GM21526 (cell line): ENCODE results near the gene UTRN.

ENCODE experiments used
- ATAC-seq: cut with Tn5 transposase; IDR thresholded peaks from one replicate; pipeline ENCODE4 v1.9.1; 2021; ENCODE audit warnings: moderate library complexity; ENCODE audit not compliant: unreplicated experiment, low FRiP score

UTRN gene

DNA sequence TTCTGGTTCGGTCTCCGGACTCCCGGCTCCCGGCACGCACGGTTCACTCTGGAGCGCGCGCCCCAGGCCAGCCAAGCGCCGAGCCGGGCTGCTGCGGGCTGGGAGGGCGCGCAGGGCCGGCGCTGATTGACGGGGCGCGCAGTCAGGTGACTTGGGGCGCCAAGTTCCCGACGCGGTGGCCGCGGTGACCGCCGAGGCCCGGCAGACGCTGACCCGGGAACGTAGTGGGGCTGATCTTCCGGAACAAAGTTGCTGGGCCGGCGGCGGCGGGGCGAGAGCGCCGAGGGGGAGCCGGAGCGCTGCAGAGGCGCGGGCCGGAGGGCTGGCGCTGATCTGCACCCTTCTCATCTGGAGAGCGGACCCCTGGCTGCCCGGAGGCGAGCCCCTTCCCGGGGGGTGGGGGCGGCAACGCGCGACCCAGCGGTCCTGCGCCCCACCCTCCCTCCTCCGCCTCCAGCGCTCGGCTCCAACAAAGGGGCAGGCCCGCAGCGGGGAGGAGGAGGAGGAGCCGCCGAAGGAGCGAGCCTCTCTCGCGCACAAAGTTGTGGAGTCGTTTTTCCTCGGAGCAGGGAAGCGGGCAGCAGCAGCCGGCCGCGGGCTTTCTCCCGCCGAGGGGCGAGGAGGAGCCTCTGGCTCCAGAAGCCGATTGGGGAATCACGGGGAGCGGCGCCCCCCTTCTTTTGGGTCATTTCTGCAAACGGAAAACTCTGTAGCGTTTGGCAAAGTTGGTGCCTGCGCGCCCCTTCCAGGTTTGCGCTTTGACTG is at the start of gene UTRN:
TSS of gene UTRN (plus strand) at position 553 of the 765 bp plus-strand sequence. CDS start 6,494 bp downstream, outside the sequence.
- ATAC-seq: peak; percentile 68

DNA sequence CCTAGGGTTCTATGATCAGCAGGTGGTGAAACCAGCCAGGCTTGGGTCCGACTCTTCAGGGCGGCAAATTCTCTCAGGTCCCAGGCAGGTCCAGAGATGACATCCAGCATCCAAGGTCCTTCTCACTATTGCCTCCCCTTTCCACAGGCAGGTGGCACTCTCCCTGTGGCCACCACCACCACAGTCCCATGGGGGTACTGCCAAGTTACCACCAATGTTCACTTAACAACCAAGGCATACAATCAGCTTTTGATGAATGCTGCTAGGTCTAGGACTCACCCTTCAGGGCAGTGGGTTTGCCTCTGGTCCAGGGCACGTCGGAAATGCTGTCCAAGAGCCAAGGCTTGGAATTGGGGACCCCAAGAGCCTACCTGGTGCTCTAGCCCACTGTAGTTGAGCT is 40.4 kb upstream of the UTRN start:
- no peak for ATAC-seq

DNA sequence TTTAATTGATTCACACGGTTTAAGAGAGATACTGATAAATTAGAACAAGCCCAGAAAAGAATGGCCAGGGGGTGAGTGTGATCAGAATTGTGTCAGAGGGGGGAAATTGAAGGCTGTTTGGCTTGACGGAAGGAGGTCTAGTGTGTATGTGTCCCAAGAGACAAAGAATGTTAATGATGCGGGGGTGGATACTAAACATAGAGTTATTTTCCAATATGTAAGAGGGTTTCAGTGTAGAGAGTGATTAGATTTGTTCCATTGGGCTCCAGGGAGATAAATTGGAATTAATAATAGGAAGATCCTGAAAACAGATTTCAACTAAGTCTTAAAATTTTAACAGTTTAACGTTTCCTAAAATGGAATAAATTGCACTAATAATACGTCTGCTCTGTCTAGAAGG is 38.1 kb upstream of the UTRN start:
- no peak for ATAC-seq

DNA sequence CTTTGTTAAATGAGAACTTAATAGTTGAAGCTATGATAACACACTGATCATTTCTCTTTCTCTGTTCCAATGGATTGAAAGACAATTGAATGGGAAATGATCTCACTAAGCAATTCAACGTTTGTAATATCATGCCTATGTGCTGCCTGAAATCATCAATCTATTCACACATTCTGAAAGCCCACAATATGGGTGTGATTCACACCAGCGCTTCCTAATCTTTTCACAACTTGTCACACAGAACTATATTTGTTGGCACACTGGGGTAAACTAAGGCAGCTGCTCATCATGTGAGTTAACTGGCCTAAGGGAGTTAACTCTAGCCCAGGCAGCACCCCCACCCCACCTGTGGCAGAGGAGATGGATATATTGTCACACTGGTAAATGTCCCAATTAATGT is 37.1 kb upstream of the UTRN start:
- no peak for ATAC-seq

DNA sequence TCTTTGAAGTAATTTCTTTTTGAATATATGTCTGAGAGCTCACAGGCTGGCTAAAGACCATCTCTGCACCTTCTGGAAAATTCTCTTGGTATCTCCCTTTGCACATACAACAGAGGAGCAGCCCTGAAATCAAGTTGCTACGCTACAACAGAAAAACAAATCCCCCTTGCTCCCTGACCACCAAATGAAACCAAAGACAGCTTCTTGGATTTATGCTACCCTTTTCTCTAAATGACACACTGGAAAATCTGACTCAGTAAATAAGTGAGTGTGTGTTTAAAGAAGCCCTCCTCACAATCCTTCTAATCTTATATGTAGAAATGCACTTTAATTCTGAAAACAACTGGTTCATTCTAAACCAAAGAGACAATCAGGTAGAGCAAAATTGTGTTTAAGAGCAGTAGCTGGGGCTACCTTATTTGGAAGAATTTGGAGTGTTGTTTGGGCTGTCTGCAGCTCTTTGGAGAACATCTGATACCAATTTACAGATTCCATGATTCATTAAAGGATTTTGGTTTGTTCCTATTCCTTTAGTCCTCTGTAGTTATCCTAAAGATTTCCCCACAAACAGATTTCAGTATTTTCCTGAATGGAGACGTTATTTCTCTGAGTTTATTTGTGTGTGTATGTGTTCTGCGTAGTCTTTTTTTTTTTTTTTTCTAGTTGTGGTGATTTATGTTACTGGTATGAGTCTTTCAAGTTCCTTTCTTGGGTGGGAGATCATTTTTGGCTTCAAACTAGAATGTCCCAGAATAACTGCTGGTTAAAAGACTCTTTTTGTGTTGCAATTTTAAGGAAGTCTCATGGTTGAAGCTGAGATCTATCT is 36.4 kb upstream of the UTRN start:
- no peak for ATAC-seq

DNA sequence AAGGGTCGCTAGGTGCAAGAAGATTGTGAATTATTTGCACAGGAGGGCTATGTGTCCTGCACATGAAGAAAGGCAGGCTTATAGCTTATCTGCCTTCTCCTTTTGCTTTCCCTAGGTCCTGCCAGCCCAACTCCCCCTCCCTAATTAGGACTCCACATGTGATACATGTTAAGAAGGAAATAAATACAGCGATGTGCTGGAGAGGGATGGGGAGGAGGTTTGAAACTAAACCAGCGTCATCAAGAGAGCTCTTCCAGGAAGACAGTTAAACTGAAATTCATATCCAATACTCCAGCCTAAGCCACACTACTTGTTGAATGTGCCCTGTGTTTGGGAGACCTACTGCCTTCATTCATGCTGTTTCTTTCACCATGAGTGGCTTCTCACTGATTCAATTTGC is 34.9 kb upstream of the UTRN start:
- no peak for ATAC-seq

DNA sequence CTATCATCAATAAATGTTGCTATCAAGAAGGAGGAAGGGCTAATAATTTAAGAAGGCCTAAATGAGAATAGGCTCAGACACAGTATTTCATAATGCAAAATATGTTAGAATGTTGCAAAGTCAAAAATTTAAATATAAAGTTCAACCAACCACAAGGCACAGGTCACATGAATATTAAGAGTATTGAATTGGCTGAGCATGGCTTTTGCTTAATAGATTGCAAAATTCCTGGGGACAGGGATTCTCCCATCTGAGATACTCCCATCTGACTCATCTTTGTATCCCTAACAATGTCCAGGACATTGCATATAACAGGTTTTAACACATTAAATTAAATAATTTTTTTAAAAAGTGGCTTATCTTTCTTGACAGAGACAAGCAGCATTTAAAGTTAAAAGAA is 32.9 kb upstream of the UTRN start:
- ATAC-seq: no peak

DNA sequence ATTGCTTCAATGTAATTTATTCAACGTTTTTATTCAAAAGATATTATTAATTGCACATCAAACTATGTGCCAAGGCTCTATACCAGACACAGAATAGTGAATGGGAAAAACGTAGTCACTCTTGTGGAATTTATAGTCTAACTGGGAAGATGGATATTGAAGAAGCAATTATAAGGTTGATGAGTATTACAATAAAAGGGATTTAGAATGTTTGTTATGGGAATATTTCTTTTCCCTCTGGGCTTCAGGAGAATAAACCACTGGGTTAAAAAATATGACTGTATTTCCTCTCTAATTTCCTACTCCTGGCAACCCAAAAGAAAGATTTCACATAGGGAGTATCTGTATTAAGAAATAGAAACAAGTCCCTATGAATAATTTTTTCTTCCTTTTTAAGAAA is 25.1 kb upstream of the UTRN start:
- no peak for ATAC-seq

DNA sequence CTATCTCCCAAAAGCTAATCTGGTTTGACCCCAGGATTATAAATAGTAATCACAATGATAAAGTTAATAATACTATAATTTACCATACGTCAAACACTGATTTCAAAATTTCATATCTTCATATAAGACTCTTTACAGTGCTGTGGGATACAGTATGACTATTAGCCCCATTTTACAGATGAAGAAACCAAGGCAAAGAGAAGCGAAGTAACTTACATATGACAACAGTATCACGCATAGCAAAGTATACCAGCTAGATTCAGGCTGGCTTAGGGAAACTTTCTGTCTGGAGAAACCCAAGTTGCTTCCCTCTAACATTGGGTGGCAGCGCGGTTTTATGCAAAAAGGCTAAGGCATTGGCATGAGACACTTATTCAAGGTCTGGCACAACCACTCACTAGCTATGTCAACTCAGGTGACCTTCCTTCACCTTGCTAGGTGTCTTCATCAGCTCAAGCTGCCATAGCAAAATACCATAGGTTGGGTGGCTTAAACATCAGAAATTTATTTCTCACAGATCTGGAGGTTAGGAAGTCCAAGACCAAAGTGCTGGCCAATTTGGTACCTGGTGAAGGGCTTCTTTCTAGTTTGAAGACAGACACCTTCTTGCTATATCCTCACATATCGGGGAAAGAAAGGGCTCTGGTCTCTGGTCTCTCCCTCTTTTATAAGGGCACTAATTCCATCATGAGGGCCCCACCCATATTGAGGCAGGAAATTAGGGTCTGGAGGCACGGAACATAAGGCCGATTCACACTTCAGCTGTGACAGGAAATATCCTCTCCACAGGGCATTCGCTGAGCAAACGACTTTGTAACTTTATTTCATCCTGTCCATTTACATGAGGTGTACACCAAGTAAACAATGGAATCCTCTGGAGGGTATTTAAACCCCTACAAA is 22.4 kb upstream of the UTRN start:
- ATAC-seq: no peak

DNA sequence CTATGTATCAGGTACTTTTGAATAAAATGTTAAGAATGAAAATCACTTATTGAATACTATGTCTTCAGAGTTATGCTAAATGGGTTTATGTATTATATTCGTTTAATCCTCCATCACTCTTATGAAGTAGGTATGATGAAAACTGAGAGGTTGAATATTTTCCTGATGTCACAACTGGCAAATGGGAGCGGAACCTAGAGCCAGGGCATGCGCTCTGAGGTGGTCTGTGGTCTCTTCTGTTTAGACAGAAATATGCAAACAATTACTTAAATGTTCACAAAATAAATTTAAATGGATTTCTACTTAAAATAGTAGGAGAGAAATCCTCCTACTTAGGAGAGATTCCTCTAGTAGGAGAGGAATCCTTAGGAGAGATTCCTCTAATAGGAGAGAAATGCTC is 21.3 kb upstream of the UTRN start:
- no peak for ATAC-seq

DNA sequence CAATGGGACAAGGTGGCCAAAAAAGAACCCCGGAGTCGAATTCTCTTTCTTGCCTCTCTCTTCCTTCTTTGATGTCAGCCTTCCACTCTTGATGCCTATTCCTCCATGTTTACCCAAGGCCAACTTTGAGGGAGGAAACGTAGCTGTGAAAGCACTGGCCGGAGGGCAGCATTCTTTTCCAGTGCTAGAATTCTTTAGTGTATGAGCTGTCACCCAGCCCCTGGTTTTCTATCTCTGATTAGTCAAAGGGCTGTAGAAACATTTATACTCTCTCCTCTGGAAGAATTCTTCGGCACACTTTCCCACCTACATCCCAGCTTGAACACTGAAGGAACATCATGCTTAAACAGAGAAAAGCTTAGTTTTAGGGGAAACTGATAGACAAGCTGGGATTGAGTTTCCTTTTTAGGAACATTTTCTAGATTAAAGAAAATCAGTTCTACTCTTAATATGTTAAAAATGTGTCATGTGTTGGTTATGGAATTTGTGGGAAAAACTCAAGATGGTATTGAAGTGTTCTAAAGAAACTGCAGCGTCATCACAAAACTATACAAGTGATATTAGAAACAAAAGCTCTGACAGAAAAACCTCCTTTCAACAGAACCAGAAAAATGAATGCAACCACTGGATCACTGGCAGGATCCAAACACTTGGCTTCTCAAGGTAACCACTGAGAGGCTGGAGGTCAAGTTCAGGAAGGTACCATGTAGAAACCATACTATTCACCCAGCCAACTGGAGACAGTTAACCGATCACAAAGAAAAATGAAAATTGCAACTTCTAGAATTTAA is 20.7 kb upstream of the UTRN start:
- ATAC-seq: no peak

DNA sequence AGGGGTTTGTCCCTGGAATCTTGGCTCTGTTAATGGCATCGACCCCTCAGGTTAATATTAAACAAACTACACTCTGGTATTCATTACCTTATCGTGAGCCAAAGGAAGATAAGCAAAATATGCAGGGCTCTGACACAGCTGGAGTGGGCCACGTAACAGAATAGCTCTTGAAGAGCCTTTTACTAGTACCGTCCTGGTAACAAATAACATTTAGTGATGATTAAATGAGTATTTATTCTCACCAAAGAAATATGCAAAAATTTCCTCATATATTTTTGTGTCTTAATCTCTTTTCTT is 20.1 kb upstream of the UTRN start:
- ATAC-seq: no peak

DNA sequence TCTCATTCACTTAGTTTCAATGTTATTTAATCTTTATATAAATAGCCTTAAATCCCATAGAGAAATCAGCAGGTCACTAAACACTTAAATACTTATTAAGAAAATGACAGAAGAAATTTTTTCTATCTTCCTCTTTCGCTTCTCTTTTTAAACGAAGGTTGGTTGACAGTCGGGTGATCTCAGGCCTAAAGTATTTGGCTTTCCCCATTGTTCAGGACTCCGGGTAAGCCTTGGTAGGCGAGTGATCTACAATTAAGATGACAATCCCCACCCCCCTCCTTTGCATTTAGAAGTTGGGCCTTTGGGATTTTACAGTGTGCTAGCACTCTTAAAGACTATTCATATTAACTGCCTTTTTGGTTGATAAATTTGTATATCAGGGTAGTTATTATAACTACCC is 19.7 kb upstream of the UTRN start:
- peak; percentile 77 for ATAC-seq

DNA sequence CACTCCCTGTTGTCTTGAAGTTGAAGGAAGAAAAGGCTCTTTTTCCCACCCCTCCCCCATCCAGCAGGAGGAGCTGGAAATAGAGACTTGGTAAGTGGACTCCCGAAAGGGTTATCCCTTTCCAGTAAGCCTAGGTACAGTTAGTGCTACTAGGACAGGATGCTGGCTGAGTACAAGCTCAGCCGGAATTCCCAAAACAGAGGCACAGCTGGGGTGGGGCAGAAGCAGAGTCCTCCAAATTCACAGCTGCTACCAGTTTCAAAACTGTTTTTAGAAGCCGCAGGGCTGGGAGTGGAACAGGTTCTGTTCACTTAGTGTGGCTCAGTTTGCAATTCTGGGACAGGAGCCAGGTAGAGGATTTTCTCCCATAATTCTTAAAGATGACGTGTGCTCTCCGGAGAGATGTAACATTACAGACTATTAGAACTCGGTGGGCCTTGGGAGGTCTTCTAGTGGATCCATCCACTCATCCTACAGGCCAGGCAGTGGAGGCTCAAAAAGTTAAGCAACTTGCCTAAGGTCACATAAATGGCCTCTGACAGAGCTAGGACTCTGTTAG is 19.0 kb upstream of the UTRN start:
- ATAC-seq: no peak

DNA sequence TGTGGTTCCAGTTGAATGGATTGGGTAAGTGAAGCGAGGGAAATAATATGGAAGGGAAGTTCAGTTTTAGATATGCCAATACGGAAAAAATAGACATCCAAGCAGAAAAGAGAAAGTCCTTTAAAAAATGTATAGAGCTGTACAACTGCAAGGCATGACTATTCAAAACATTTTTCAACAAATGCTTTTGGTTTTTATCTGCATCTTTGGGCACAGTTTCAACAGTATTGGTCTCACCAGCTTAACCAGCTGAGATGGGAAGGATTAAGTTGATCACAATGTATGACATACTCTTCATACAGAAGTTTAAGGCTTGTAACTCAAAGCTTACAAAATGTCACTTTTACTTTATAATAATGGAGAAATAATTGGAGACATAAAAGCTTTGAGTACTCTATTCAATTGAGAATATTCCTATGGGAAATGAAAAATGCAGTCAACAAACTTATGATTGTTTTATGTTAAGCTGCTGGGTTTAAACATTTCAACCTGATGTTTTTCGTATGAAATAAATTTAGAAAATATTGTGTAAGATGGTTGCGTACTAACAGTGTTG is 16.3 kb upstream of the UTRN start:
- no peak for ATAC-seq

DNA sequence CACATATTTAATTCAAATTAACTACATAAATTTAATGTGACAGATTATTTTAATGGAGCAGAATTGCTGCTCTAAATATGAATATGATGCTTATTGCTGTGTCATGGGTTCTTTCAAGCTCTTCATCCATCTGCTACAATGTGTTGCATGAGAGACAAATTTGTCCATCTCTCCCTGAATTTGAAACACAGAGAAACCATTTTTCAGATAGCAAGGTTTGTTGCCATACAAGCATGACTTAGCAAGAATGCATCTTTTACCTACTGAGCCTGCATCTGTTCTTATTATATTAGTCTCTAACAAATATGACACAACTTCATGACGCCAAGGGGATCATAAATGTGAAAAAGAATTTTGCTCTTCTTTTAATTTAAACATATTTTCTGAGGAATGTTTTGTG is 8.0 kb upstream of the UTRN start:
- no peak for ATAC-seq

DNA sequence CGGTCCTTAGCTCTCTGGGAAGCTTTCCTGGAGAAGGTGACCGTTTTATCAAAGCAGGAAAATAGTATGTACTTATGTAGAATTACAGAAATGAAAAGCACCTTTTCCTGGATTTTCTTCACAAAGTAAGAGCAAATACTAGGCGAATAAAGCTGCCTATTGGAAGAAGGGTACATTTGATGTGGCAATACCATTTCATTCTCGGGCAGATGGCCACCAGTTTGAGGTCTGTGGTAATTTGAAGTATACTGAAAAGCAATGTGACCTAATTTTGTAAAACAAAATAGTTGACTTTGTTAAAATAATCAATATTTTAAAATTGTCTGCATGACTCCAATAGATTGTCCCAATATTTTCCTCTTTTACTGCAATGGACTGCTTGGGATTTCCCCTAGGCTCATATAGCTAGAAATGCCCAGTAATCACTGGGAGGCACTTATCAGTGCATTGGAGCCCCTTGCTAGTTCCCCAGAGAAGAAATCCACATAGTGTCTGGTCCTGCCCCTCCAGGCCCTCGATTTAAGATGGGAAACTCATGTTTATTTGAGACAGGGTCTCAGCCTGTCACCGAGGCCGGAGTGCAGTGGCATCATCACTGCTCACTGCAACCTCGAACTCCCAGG is 7.4 kb upstream of the UTRN start:
- ATAC-seq: no peak

DNA sequence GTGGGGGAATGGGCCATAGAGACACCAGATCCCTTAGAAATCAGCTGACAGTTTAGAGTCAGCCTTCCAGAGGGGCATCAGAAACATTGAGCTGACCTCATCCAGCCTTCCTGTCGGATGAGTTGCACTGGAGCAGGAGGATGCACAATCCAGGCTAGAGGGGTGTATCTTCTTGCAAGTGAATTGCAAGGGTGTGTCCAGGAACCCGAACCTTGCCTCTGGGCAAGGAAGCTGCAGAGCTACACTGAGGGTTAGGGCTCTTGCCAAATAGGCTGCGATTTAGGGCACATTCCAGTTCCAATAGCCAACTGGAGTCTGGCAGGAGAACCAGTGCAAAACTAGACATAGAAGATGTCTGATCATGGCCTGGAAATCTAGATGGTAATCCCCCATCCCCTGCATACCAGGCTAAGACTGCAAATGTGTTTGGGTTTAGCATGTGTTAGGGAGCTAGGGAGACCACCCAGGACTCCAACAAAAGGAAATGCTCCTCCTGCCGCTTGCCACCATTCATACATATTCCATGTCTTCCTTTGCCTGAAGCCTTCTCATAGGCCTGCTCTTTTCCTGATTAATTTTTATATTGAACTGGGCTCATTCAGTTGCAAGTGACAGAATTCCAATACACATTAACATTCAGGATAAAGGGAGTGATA is 6.3 kb upstream of the UTRN start:
- ATAC-seq: no peak
